NCI-H510A treated with DMSO at 0.1 percent for 48 hours (cell line): ENCODE results near the gene NMU.
"Not testable (repeated sequence)": the region's sequence is repeated elsewhere in the genome, so short reads cannot be mapped to it uniquely, and the experiment has no call there.

ENCODE experiments used
- DNase-seq: peaks from one replicate; lab custom pipeline; 2025; lab: John Stamatoyannopoulos, UW

NMU gene

DNA sequence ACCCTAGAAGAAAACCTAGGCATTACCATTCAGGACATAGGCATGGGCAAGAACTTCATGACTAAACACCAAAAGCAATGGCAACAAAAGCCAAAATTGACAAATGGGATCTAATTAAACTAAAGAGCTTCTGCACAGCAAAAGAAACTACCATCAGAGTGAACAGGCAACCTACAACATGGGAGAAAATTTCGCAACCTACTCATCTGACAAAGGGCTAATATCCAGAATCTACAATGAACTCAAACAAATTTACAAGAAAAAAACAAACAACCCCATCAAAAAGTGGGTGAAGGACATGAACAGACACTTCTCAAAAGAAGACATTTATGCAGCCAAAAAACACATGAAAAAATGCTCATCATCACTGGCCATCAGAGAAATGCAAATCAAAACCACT lies 12.0 kb downstream of the NMU start:
- not testable (repeated sequence) for DNase-seq

DNA sequence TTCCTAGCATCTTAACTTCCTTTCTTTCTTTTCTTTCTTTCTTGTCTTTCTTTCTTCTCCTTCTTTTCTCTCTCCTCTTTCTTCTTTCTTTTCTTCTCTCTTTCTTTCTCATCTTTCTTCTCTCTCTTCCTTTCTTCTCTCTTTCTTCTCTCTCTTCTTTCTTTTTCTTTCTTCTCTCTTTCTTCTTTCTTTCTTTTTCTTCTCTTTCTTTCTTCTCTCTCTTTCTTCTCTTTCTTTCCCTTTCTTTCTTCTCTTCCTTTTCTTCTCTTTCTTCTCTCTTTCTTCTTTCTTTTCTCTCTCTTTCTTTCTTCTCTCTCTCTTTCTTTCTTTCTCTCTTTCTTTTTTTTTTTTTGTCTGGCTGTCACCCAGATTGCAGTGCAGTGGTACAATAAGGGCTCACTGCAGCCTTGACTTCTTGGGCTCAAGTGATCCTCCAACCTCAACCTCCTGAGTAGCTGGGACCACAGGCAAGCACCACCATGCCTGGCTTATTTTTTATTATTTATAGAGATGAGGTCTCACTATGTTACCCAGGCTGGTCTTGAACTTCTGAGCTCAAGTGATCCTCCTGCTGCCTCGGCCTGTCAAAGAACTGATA lies 17.5 kb downstream of the NMU start:
- DNase-seq: no peak

DNA sequence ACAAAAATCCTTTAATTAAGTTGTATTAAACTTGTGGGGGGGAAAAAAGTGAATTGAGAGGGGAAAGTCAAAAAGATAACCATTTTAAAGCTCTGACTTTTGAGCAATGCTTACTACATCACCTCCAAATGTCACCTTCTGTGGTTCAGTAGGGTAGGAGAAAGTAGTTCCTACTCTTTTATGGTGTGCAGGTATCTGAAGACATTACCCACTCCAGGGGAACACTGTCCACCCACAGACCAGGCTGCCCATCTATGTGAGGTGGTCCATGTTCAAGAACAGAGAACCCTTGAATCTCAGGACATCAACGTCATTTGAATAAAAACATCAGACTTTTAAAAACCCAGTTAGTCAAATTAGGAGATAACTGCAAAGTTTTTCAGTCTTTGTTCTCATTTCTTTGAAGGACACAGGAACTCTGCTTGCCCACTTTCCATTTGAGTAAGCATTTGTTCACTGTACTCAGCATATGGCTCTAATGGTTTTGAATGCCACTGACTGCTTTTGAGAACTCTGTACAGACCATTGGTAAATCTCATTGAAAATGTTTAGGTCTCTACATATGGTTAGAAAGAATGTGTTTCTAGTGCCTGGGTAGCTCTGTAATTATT lies 18.4 kb downstream of the NMU start:
- DNase-seq: no peak

DNA sequence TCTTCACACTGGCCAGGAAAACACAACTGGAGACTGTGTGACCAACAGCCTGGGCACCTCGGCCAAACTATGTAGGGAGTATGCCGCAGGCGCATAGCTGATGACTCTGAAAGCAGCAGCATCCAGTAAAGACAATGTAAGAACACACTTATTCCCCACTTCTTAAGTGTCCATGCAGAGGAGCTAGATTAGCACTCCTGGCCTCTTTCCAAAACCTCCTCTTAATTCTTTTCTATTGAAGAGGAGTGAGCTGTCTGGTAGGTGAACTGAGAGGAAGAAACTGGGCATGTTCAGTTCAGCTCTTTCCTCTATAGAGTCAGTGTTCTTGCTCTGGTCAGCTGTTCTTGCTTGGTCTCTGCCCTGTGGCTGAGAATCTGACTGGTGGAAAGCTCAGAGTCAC lies 21.1 kb downstream of the NMU start:
- DNase-seq: no peak

DNA sequence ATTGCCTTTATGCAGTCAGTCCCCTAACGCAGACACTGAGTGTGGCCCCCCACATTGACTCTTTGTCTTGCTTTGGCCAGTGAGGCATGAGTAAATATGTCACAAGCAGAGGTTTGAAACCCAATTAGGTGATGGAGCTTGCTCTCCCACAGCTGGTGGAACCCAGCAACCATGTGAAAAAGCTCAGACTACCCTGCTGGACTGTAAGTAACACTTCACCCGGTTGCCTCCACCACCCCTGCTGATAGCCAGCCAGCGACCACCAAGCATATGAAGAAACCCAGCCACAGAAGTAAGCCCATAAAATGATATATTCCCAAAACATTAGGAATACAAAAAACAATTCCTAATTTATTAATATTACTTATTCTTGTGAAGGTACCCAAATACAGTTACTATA lies 22.5 kb downstream of the NMU start:
- DNase-seq: no peak

DNA sequence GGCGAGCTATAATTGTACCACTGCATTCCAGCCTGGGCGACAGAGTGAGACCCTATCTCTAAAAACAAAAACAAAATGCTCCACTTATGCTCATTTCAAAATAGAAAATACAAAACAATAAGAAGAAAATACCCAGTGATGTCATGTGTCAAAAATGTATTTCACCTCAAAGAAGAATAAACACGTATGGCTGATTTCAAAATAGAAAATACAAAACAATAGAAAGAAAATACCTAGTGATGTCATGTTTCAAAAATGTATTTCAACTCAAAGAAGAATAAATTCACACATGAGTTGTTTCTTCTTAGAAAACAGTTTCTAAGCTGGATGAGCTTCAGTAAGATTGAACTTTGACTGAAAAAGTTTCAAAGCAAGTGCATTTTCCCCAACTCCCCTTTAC lies 23.8 kb downstream of the NMU start:
- no peak for DNase-seq

DNA sequence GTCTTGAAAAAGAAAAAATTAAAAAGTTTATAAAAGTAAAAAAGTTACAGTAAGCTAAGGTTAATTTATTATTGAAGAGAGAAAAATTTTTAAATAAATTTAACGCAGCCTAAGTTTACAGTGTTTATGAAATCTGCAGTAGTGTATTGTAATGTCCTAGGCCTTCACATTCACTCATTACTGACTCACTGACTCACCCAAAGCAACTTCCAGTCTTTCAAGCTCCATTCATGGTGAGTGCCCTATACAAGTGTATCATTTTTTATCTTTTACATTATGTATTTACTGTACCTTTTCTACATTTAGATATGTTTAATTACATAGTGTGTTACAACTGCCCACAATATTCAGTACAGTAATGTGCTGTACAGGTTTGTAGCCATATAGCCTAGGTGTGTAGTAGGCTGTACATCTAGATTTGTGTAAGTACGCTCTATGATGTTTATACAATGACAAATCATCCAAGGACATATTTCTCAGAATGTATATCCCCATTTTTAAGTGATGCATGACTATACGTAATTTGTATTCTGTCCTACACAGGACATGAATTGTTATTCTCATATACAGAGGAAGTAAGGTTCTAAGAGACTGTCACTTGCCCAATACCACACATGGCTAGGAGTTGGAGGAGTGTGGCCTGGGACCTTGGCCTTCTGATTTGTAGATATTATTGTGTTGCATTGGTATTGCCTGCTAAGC lies 24.6 kb downstream of the NMU start:
- no peak for DNase-seq

DNA sequence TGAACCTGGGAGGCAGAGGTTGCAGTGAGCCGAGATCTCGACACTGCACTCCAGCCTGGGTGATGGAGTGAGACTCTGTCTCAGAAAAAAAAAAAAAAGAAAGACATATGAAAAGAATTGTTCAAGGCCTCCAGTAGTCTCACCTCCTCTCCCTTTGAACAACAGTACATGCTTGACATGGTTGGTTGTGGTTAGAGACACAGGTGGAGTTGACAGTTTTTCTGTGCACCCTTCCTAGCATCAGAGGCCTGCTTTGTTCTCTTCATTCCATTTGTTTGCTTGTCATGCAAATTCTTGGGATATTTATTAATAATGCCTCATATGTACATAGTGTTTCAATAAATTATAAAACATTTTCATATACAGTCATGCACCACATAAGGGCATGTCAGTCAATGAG lies 25.7 kb downstream of the NMU start:
- no peak for DNase-seq

DNA sequence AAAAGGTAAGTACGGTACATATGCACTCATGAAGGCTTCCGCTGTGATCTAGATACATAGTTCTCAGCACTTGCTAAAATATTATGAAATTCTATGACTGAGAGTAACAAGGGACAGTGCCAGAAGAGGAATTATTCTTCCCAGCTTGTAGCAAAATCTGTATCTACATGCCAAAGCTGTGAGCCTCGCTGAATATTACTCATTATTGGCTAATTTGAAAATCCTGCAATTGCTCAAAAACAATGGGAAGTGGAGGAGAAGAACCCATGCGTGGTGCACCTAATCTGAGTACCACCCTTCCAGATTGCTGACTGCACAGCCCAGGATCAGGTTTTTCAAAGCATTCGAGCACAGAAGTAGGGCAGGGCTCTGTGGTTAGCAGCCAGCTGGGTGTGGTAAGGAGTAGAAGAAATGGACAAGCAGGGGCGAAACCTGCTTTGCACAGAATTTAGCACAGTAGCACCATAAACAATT lies 26.7 kb downstream of the NMU start:
- DNase-seq: no peak

DNA sequence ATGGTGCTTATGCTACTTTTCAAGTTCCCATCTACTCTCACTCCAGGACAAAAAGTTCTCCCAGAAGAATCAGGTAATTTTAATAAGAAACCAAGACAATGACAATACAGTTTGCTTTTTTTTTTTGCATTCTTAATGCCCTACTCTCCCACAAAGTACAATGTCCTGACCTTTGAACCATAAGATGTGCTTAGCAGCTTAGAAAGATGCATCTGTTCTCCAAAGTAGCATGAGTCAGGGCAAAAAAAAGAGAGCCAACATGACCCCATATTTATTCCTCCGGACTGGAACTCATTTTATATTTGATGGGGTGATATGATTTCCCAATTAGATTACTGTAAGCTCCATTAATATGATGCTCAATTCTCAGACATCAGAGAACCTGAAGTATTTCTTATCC lies 27.5 kb downstream of the NMU start:
- no peak for DNase-seq

DNA sequence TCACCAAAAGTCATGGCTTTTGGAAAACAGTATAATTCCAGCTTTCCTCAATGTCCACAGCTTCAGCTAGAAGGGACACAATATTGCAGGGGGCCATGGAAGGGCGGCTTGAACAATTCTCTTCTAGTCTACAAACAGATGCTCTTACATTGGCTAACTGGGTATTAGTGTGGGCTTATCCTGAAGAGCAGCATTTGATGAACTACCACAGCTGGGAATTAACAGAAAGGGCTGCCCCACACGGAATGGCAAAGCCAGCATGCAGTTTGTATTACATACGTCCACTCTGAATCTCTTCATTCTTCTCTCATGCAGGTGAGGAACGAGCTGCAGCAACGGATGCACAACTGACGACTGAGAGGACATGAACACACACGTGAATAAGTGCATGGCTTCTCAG lies 31.1 kb downstream of the NMU start:
- DNase-seq: no peak

DNA sequence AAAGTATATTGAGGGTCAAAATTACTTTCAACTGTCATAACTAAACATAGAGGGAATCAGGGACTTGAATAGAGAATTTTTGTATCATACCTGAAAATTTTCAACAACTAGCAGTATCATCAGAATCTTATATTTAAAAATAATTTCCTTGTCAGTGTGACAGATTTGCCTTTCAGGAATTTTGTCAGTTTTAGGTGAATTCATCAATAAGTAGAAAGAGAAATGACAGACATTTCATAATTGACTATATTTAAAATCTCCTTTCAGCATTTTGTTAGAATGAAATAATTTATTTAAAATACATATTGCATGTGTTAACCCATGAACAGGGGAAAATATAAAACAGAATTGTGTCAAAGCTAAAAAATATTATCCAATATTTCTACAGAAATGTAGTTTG lies 35.5 kb downstream of the NMU start:
- no peak for DNase-seq

DNA sequence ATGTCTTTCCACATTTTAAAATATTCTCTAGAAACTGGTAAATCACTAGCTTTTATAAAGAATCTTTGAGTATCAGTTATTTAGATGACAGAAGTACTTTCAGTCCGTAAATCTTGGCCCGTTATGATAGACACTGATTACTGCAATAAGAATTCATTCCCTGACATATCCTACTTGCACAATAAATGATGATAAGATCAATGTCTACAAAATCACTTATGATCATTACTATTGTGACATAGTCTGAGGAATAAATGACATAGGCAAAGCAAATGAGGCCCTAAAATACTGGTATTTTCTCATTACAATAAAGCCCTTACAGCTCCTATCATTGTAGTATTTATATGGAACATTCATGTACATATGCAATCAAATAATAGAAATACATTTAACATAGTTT lies 37.5 kb downstream of the NMU start:
- no peak for DNase-seq

DNA sequence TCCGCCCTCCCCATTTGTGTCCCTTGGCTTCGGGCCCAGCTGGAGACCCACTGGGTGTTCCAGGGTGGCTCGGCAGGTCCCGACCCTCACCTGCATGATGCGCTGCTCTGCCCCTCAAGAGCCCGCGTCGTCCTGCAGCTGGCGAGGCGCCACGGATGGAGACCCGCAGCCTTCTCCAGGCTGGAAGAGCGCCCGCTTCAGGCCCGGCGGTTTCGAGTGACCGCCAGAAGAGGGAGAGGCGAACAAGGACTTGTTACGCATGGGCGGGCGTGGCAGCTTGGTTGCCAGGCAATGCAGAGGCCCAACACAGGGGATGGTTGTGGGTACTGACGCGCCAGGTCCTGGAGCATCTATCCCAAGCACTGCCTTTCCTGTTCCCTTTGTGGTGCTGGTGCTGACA lies 44.1 kb downstream of the NMU start, which contains the start of gene PDCL2:
Gene PDCL2, minus strand, starts transcription at position 232 of the 400 bp plus-strand sequence. Its CDS starts 136 bp downstream, at position 96.
- no peak for DNase-seq

DNA sequence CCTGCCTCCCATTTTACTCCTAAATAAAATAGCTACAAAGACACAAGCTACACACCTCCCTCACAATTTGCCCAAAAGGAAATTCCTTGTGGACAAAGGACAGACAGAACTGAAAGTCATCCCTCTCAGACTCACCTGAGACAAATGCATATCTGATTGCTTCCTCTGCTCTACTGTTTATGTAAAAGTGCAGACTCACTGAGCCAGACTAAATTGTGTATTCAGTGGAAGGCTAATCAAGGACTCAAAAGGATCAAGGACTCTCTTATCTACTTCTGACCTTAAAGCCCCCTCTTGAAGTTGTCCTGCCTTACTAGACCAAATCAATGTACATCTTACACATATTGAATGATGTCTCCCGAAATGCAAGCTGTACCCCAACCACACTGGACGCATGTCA lies 47.9 kb downstream of the NMU start:
- DNase-seq: no peak

DNA sequence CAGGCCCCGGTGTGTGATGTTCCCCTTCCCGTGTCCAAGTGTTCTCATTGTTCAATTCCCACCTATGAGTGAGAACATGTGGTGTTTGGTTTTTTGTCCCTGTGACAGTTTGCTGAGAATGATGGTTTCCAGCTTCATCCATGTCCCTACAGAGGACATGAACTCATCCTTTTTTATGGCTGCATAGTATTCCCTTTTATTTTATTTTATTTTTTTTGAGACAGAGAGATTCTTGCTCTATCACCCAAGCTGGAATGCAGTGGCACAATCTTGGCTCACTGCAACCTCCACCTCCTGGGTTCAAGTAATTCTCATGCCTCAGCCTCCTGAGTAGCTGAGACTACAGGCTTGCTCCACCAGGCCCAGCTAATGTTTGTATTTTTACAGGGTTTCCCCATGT lies 53.3 kb downstream of the NMU start:
- not testable (repeated sequence) for DNase-seq

DNA sequence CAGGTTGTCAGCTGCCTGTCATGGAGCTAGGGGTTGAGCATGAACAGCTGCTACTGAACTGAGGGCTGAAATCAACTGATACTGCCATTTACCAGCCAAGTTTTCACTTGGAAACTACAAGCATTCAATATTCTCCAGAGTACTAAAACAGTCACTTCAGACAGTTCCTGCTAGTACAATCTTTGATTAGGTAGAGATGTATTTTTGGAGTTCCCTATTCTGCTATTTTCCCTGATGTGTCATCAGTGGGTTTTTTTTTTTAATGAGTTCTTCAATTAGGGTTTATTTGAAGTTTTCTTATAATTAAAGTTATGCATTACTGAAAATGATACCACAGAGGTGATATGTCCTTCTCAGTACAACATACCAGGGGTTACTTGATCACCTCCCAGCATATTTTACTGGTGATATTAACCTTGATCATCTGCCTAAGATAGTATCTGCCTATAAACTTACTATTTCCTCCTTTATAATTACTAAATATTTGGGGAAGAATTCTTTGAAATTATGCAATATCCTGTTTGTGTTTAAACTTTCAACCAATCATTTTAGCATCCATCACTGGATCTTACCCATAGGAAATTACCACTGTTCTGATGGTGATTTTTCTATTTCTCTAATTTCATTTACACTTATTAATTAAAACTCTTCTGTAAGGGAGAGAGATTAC lies 57.6 kb downstream of the NMU start:
- DNase-seq: no peak

DNA sequence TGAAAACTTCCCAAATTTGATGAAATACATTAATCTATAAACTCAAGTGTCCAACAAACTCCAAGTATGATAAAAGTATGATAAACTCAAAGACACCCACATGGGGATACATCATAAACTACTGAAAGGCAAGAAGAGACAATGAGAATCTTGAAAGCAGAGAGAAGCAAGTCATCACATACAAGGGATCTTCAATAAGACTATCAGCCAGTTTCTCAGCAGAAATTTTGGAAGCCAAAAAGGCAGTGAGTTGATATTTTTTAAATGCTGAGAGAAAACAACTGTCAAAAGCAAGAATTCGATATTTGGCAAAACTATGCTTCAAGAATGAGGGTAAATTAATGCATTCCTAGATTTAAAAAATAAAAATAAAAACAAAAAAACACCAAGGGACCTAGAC lies 60.6 kb downstream of the NMU start:
- DNase-seq: no peak

DNA sequence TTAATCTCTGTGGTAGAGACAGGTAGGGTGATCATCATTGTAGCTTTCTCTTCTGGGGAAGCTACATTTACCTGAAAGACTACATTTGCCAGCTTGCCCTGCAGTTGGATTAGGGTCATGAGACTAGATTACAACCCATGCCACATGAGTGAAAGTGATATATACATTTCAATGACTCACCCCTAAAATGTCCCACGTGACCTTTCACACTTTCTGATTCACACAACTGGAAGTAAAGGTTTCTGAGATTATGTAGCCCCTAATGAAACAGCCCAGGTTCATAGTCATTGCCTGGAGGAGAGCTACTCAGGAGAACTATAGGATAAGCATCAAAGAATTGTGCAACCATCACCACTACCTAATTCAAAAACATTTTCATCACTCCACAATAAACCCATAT lies 61.8 kb downstream of the NMU start:
- no peak for DNase-seq

DNA sequence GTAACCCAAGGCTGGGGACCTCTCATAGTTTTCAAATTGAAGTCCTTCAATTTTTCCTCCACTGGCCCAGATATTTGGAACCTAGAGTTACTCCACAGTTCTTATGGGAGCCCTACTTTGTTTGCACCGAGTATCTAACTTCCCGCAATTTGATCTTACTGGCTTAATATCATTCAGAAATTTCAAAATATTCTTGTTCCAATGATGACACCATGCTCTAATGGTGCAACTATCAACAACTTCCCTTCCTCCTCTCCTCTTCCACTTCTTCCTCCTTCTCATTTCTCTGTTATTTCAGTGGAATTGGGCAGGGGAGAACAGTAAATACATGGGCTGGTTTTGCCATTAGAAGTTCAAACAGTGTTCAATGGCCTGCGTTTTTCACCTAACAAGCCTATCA lies 64.3 kb downstream of the NMU start:
- no peak for DNase-seq

DNA sequence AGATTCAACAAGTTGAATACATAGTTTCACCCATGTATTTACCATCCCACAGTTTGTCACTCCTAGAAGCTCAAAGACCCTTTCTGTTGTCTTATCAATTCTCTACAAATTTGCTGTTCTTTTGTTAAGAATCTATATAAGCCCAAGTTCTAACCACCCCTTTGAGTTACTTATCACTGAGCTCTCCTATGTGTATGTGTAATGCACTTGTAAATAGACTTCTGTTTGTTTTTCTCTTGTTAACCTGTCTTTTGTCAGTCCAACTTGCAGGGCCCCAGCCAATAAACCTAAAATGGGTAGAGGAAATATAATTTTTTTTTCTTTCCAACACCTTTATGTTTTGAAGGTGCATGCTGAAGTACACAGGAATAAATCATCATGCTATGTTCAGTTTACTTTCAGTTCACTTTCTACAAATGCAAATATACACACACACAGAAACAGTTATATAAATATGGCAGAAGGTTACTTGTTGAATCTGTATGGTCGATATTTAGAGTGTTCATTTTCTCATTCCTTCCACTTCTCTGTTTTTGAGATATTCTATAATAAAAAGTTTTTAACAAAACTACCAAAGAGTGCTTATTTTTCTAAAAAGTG lies 67.1 kb downstream of the NMU start:
- DNase-seq: peak; percentile 14

DNA sequence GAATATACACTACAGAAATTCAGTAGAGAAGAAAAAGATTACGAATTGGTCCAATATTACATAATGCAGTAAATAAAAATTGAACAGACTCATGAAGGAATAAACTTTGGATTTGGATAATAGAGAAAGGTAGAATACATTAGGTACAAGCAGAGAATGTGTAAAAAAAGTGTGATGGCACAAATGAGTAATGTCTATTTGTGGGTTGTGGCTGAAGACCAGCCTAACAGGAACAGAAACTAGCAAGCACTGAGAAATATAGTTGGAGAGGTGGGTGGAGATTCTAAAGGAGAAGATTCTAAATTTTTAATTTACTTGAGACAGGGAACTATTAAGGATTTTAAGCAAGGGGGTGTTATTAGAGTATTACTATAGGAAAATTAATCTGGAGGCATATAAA lies 74.2 kb downstream of the NMU start:
- no peak for DNase-seq

DNA sequence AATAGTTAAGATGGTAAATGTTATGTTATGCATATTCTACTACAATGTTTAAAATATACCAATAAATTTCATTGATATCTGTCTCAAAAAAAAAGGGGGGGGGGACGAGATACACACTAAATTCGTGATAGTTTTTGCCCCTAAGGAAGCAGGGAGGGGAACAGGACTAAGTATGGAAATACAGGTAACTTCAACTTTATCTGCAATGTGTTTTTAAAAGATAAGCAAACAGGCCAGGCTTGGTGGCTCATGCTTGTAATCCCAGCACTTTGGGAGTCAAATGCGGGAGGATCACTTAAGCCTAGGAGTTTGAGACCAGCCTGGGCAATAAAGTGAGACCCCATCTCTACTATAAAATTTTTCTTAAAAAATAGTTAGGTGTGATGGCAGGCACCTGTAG lies 76.0 kb downstream of the NMU start:
- no peak for DNase-seq
